GM18861 (cell line): ENCODE measurements around the gene TMEM196.
"Not testable (repeated sequence)": the region's sequence is repeated elsewhere in the genome, so short reads cannot be mapped to it uniquely, and the experiment has no call there.

Source experiments
- ATAC-seq: cut with Tn5 transposase; IDR thresholded peaks from one replicate; pipeline ENCODE4 v1.9.1; 2021; ENCODE audit not compliant: unreplicated experiment

TMEM196 gene

DNA sequence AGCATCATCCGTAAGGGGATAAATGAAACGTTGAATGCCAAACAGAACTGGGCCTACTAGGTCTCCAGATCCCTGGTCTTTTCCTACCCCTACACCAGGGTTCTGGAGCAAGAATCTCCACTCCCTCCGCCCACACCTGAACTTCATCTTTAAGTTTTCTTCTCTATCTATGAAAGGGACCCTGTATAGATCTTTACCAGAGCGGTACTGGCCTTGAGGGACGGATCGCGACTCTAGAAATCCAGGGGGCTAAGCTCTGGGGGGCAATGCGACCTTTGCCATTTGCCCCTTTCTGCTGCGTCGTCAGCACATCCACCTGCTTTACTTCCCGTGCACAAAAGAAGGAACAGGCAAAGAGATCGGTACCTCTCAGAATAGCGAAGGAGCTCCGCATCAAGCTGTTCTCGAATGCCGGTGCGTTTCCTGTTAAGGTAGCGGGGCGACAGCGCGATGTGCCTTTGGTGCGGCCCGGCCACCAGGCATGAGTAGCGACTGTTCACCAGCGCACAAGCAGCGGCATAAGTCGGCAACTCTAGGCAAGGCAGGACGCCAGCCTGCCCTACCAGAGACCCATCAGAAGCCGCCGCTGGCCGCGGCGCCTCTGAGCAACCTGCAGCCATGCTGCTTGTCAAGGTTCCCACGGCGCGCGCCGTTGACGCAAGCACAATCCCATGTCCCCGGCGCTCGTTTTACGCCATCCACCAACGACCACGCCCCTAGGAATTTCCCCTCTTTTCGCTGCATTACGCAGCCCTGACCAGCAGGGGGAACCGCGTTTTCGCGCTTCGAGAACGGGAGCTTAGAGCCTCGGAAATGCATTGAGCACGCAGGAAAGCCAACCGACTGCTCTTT lies 64.8 kb downstream of the TMEM196 start, which contains the start of gene POLR1F:
Gene POLR1F, minus strand, starts transcription at position 641 of the 852 bp plus-strand sequence. Its CDS starts 21 bp downstream, at position 620.
- peak; percentile 96 for ATAC-seq

DNA sequence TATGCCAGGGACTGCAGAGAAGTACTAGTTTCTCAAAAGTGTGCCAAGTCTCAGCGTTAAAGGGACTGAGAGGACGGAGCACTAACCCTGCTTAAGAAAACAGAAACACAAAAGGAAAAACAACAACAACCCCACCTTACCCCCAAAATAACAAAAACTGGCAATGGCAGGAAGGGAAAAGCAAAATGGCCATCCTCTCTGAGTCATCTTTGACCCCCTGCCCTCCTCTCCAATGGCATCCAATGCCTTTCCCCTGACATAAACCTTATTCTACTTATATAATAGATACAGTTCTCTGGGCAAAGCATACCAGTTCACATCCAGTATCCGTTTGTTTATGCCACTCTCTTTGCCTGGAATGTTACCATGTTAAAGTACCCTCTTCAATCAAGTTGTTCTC lies 66.2 kb downstream of the TMEM196 start:
- no peak for ATAC-seq

DNA sequence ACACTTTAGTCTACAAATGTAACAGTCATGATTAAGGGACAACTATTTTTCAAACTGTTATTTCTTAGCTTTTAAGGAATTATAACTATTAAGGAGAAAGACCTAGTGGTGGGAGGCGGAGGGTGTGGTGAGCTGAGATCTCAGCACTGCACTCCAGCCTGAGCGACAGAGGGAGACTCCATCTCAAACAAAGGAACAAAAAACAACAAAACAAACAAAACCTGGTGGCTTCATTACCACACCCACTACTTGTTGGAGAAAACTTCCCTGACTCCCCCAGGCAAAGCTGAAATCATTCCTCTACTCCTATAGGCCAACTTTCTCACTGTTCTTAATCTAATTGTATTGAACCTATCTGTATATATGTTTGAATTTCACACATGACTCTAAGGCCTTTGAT lies 67.8 kb downstream of the TMEM196 start:
- no peak for ATAC-seq

DNA sequence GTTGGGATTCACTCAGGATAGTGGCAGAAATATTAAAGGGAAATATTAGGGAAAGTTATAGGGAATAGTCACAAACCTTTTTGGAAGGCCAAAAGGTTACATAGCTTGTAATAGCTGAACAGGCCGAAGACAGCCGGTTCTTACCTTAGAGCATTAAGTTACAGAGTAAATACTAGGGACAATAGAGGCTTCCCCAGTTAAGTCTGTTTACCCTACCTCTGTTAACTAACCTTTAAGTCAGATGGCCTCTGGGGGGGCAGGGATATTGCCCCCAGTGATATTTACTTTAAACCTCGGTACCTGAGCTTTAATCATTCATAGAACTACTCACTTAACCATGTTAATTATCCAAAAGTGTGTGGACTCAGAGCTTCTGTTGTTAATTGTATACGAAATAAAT lies 71.9 kb downstream of the TMEM196 start:
- no peak for ATAC-seq

DNA sequence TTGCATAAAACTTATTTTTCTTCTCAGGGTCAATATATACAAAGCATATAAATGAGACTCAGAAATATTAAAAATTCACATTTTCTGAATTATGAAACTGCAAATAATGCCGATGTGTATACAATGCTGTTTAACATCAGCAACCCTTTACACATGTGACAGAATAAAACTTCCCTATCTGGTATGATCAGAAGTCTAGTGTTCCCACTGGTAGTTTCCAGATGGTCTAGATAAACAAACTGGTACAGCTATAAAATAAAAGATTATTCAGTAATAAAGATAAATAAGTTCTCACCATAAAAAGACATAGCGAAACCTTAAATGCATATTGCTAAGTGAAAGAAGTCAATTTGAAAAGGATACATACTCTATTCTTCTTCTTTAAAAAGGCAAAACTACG lies 72.5 kb downstream of the TMEM196 start:
- ATAC-seq, result no peak

DNA sequence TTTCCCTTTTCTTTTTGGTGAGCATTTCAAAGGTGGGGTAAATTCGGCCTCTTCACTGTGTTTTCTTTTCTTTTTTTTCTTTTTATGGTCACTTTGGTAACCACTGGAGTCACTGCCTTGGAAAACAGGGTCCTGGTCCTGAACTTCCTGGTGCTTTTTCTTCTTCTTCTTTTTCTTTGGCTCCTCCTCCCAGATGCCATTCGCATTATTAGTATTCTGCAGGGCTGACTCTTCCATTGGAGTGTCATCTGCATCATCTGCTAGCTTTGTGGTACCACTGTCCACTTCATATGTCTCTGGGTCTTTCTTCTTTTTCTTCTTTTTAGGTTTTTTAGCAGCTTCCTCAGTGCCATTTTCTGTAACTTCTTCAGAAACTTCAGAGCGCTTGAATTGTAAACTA lies 75.1 kb downstream of the TMEM196 start:
- ATAC-seq, result no peak

DNA sequence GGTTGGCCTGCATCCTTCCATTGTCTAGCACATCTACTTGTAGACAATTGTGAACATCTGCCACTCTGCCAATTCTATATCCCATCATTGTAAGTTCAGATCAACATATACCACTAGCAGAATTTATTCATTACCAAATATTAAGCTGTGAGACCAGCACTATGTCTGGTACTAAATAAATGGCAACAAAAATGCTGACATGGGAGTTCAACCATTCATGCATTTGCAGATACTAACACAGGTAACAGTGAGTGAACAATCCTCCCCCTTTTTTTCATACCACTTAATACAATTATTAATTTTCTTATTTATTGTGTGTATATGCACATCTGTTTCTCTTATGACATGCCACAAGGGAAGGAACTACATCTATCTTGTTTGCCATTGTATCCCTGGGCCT lies 76.5 kb downstream of the TMEM196 start:
- ATAC-seq, result no peak

DNA sequence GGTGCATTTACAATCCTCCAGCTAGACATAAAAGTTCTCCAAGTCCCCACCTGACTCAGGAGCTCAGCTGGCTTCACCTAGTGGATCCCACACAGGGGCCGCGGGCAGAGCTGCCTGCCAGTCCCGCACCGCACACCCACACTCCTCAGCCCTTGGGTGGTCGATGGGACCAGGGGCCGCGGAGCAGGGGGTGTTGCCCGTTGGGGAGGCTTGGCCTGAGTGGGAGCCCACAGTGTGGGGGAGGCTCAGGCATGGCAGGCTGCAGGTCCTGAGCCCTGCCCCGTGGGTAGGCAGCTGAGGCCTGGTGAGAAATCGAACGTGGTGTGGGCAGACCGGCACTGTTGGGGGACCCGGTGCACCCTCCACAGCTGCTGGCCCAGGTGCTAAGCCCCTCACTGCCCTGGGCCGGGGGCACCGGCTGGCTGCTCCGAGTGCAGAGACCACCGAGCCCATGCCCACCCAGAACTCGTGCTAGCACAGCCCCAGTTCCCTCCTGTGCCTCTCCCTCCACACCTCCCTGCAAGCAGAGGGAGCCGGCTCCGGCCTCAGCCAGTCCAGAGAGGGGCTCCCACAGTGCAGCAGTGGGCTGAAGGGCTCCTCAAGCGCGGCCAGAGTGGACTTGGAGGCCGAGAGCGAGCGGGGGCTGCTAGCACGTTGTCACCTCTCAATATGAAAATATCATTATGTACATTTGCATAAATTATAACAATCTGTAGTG lies 81.1 kb downstream of the TMEM196 start:
- ATAC-seq, result no peak

DNA sequence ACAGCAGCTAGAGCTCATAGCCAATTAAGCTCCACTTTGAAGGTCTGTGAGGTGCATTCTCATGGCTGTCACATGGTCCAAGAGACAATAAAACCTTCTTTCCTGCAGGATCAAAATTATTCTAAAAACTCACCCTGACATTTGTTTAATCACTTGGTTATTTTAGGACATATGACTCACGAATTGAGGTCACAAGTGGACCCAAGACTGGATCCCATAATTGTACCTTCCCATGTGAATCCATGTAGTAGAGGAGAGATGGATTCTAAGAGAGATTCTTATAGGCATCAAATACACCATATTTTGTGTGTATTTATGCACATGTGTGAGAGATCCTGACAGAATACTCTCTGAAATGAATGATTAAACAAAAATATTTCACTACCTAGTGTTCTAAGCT lies 82.7 kb downstream of the TMEM196 start:
- no peak for ATAC-seq

DNA sequence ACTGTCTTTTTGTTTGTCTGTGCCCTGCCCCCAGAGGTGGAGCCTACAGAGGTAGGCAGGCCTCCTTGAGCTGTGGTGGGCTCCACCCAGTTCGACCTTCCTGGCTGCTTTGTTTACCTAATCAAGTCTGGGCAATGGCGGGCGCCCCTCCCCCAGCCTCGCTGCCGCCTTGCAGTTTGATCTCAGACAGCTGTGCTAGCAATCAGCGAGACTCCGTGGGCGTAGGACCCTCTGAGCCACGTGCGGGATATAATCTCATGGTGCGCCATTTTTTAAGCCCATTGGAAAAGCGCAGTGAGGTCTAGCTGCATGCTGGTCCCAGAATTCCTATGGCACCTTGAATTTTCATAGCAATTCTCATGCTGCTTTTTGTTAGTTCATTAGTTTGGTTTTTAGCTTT lies 84.3 kb downstream of the TMEM196 start:
- not testable (repeated sequence) for ATAC-seq

DNA sequence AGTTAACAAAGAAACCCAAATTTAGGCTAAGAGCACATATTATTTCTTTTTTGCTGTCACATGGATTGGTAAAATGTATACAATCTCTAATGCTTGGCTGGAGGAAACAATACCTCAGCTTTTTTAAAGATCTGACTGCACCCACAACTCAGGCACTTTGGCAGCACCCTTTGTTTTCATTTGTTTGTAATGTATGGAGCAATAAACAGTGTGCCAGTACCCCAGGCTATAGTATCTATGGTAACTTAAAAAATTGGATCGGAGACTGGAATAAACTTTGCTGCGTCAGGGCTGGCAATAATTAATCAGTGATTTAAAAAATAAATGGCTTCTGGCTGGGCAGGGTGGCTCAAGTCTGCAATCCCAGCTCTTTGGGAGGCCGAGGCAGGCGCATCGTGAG lies 91.8 kb downstream of the TMEM196 start:
- no peak for ATAC-seq

DNA sequence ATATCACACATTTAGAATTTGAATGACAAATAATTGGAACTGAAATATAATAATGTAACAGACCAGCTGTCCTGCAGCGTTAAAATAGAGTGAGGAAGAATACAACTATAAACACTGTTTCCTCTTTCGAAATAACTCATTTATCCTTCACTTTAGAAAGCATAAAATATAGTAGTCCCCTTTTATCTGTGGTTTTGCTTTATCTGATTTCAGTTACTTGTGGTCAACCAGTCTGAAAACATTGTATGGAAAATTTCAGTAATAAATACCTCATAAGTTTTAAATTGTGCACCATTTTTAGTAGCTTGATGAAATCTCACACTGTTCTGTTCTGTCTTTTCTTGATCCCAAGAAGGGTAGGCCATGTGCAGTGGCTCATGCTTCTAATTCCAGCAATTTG lies 96.2 kb downstream of the TMEM196 start:
- ATAC-seq, result peak; percentile 87

DNA sequence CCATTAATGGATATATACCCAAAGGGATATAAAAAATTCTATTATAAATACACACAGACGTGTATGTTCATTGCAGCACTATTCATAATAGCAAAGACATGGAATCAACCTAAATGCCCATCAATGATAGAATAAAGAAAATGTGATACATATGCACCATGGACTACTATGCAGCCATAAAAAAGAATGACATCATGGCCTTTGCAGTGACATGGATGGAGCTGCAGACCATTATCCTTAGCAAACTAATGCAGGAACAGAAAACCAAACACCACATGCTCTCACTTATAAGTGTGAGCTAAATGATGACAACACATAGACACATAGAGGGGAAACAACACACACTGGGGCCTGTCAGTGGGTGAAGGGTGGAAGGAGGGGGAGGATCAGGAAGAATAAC lies 97.6 kb downstream of the TMEM196 start:
- ATAC-seq, result no peak

DNA sequence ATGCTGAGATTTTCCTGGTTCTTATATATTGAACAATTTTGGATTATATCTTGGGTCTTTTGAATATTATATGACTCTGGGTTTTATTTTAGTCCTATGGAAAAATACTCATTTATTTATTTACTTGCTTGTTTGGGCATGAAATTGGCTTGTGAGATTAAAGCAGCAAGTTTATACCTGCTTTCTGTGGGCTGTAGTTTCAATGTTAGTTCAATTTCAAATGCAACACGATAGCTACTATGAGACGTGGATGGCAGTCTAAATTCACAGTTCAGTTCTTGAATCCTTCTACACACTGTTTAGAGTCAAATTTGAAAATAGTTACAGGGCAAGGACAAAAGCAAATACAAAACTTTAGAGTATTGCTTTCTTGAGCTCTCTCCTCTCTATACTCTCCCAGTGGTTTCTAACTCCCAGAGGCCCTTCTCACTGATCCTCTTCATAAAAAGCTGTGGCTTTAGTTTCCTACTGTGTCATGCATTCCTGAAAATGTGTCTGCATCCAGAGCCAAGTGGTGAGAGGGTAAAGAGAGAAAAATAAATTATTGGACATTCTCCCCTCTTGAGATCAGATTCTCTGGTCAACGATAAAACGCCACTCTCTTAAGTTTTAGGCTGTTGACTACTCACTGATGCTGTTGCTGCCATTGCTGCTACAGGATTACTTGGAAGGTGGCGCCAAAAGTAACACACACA lies 99.0 kb downstream of the TMEM196 start:
- no peak for ATAC-seq

DNA sequence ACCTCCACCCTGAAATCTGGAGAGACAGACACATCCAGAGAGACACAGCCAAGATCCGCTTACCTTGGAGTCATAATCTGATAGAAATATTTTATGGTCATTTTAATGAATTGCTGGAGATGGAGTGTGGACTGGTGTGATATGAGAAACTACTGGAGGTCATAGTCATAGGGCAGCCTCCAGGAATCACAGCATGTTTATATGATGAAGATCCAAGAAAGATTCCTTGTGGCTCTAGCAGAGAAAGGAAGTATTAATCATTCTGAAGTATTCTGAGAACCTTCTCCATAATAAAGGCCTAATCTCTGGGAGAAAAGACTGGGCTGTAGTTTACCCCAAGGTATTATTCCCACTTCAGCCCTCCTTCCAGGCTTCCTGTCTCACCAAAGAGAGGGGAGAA lies 102.6 kb downstream of the TMEM196 start:
- no peak for ATAC-seq
